NT2/D1 (cell line): ENCODE measurements around the gene PSG2.
"Not testable (repeated sequence)": the region's sequence is repeated elsewhere in the genome, so short reads cannot be mapped to it uniquely, and the experiment has no call there.

Experiments
- DNase-seq: peaks from one replicate; pipeline ENCODE4 v3.0.0-alpha.2; 2011; ENCODE audit warnings: low read depth, low spot score
- H3K27me3 ChIP-seq: 2 replicates; pipeline ENCODE4 v1.6.0; 2011; ENCODE audit warnings: mild to moderate bottlenecking; ENCODE audit not compliant: insufficient read length, insufficient read depth
- H3K36me3 ChIP-seq: 2 replicates; pipeline ENCODE4 v1.6.1; 2011; ENCODE audit warnings: mild to moderate bottlenecking, low read length, mixed read lengths; ENCODE audit not compliant: insufficient read depth, insufficient read length
- H3K4me1 ChIP-seq: 2 replicates; pipeline ENCODE4 v1.5.1; 2011; ENCODE audit not compliant: insufficient read depth, insufficient read length
- H3K4me3 ChIP-seq: 2 replicates; pipeline ENCODE4 v1.5.1; 2011; ENCODE audit warnings: low read depth; ENCODE audit not compliant: insufficient read length
- H3K9ac ChIP-seq: 2 replicates; pipeline ENCODE4 v1.6.0; 2011; ENCODE audit warnings: low read depth; ENCODE audit not compliant: insufficient read length
- H3K9me3 ChIP-seq: 2 replicates; pipeline ENCODE4 v1.5.1; 2011; ENCODE audit warnings: mild to moderate bottlenecking, low read length; ENCODE audit not compliant: insufficient read depth
- SUZ12 ChIP-seq: IDR thresholded peaks from 2 replicates; pipeline ENCODE4 v1.6.1; 2011; ENCODE audit not compliant: insufficient read length, insufficient read depth; ENCODE audit errors: extremely low read depth
- YY1 ChIP-seq: IDR thresholded peaks from 2 replicates; pipeline ENCODE4 v1.6.1; 2011; ENCODE audit not compliant: insufficient read length, insufficient read depth
- ZNF274 ChIP-seq: IDR thresholded peaks from 2 replicates; pipeline ENCODE4 v1.6.1; 2011; ENCODE audit warnings: mild to moderate bottlenecking, low read depth, low read length

The PSG2 gene

GRCh38 chr19:43082601-43083000, at the start of gene PSG2:
Gene PSG2, minus strand, starts transcription at chr19:43082701. Its CDS starts 132 bp downstream, at chr19:43082569.
- not testable (repeated sequence) for H3K9me3 ChIP-seq, H3K4me1 ChIP-seq, H3K9ac ChIP-seq, DNase-seq, H3K36me3 ChIP-seq, H3K27me3 ChIP-seq, H3K4me3 ChIP-seq

GRCh38 chr19:43131281-43131842, 48.9 kb upstream of the PSG2 start:
- H3K36me3 ChIP-seq, H3K27me3 ChIP-seq, H3K9me3 ChIP-seq, H3K4me3 ChIP-seq, H3K4me1 ChIP-seq, H3K9ac ChIP-seq, DNase-seq: not testable (repeated sequence)

GRCh38 chr19:43129197-43129596, 46.7 kb upstream of the PSG2 start:
- H3K9ac ChIP-seq, H3K27me3 ChIP-seq, DNase-seq, H3K4me3 ChIP-seq, H3K36me3 ChIP-seq, H3K9me3 ChIP-seq, H3K4me1 ChIP-seq: not testable (repeated sequence)

GRCh38 chr19:43127336-43127735, 44.8 kb upstream of the PSG2 start:
- H3K4me3 ChIP-seq, result not testable (repeated sequence)

GRCh38 chr19:43126720-43127119, 44.2 kb upstream of the PSG2 start:
- Histone ChIP-seq H3K4me3 (no peak overlapping the region), H3K4me1 (no peaks in the 10 kb centered on the region), H3K9ac (no peak overlapping the region), H3K9me3 (no peaks in the 10 kb centered on the region), H3K27me3 (no peaks in the 10 kb centered on the region), H3K36me3 (no peaks in the 10 kb centered on the region)
- no peak for DNase-seq
- TF ChIP-seq ZNF274 (no peak), SUZ12 (no peak), YY1 (no peak)

More at GRCh38 chr19:43127336-43127735, 44.8 kb upstream of the PSG2 start:
- not testable (repeated sequence) for H3K4me1 ChIP-seq, H3K9ac ChIP-seq, DNase-seq, H3K36me3 ChIP-seq, H3K27me3 ChIP-seq, H3K9me3 ChIP-seq

- H3K9ac ChIP-seq, result no peak overlapping the region
- DNase-seq, result no peak
- no peak overlapping the region for H3K4me3 ChIP-seq
- no peaks in the 10 kb centered on the region for H3K36me3 ChIP-seq
- H3K4me1 ChIP-seq, result no peaks in the 10 kb centered on the region
- TF ChIP-seq SUZ12, result no peak
- TF ChIP-seq YY1, result no peak
- no peak for TF ChIP-seq ZNF274
- H3K27me3 ChIP-seq, result no peaks in the 10 kb centered on the region
- no peaks in the 10 kb centered on the region for H3K9me3 ChIP-seq
These were observed 41.9 kb upstream of the PSG2 start for GRCh38 chr19:43124360-43124759.

GRCh38 chr19:43120433-43121026, 38.0 kb upstream of the PSG2 start:
- H3K9me3 ChIP-seq, H3K27me3 ChIP-seq, H3K36me3 ChIP-seq, H3K4me3 ChIP-seq, H3K4me1 ChIP-seq, DNase-seq, H3K9ac ChIP-seq: not testable (repeated sequence)

GRCh38 chr19:43119526-43119925, 37.0 kb upstream of the PSG2 start:
- not testable (repeated sequence) for H3K9ac ChIP-seq, H3K4me1 ChIP-seq, H3K36me3 ChIP-seq, H3K27me3 ChIP-seq, DNase-seq, H3K4me3 ChIP-seq, H3K9me3 ChIP-seq

- DNase-seq, H3K9ac ChIP-seq, H3K27me3 ChIP-seq, H3K36me3 ChIP-seq, H3K9me3 ChIP-seq, H3K4me3 ChIP-seq, H3K4me1 ChIP-seq: not testable (repeated sequence)
These were observed 33.9 kb upstream of the PSG2 start for GRCh38 chr19:43116421-43116820.

GRCh38 chr19:43115548-43115947, 33.0 kb upstream of the PSG2 start:
- not testable (repeated sequence) for H3K9me3 ChIP-seq, H3K4me3 ChIP-seq, H3K4me1 ChIP-seq, H3K27me3 ChIP-seq, H3K9ac ChIP-seq, DNase-seq, H3K36me3 ChIP-seq

- H3K27me3 ChIP-seq, H3K9me3 ChIP-seq, H3K36me3 ChIP-seq, H3K4me1 ChIP-seq, DNase-seq, H3K4me3 ChIP-seq, H3K9ac ChIP-seq: not testable (repeated sequence)
These were observed 32.6 kb upstream of the PSG2 start for GRCh38 chr19:43115064-43115463.
